ENCODE results near the gene PIP5K1B.

PIP5K1B gene

GRCh38 chr9:68869022-68869421, 164.0 kb downstream of the PIP5K1B start:
- DNase-seq: no peak

GRCh38 chr9:68870086-68870485, 165.0 kb downstream of the PIP5K1B start:
- DNase-seq: no peak

- DNase-seq: no peak
These were observed 166.2 kb downstream of the PIP5K1B start for GRCh38 chr9:68871236-68871635.

- DNase-seq: no peak
These were observed 167.0 kb downstream of the PIP5K1B start for GRCh38 chr9:68872026-68872501.

GRCh38 chr9:68873179-68873578, 168.1 kb downstream of the PIP5K1B start:
- DNase-seq: no peak

GRCh38 chr9:68876273-68876672, 171.2 kb downstream of the PIP5K1B start:
- DNase-seq: no peak

- DNase-seq: no peak
These were observed 171.6 kb downstream of the PIP5K1B start for GRCh38 chr9:68876681-68877080.

- DNase-seq: no peak
These were observed 172.2 kb downstream of the PIP5K1B start for GRCh38 chr9:68877219-68877618.

GRCh38 chr9:68878450-68878849, 173.4 kb downstream of the PIP5K1B start:
- no peak for DNase-seq

GRCh38 chr9:68883224-68883623, 178.2 kb downstream of the PIP5K1B start:
- DNase-seq: no peak

GRCh38 chr9:68887232-68887631, 182.2 kb downstream of the PIP5K1B start:
- no peak for DNase-seq

GRCh38 chr9:68894502-68894901, 189.5 kb downstream of the PIP5K1B start:
- no peak for DNase-seq

GRCh38 chr9:68895741-68896478, 190.9 kb downstream of the PIP5K1B start:
- no peak for DNase-seq

- no peak for DNase-seq
These were observed 191.4 kb downstream of the PIP5K1B start for GRCh38 chr9:68896486-68896885.

- DNase-seq: no peak
These were observed 192.6 kb downstream of the PIP5K1B start for GRCh38 chr9:68897577-68898145.

GRCh38 chr9:68898781-68899439, 193.9 kb downstream of the PIP5K1B start:
- no peak for DNase-seq

- no peak for DNase-seq
These were observed 199.4 kb downstream of the PIP5K1B start for GRCh38 chr9:68904454-68904853.

- no peak for DNase-seq
These were observed 200.1 kb downstream of the PIP5K1B start for GRCh38 chr9:68905129-68905528.

GRCh38 chr9:68907910-68908309, 202.9 kb downstream of the PIP5K1B start:
- no peak for DNase-seq

- DNase-seq: no peak
These were observed 207.5 kb downstream of the PIP5K1B start for GRCh38 chr9:68912561-68912960.

GRCh38 chr9:68913054-68913453, 208.0 kb downstream of the PIP5K1B start:
- DNase-seq: no peak

- DNase-seq: no peak
These were observed 209.7 kb downstream of the PIP5K1B start for GRCh38 chr9:68914751-68915150.

GRCh38 chr9:68919661-68920060, 214.6 kb downstream of the PIP5K1B start:
- DNase-seq: no peak

GRCh38 chr9:68920921-68921320, 215.9 kb downstream of the PIP5K1B start:
- no peak for DNase-seq

All from right hindlimb (tissue), 1 donor.